HepG2 (cell line): Measurements from ENCODE around the gene ICAM2. TPM values are rescaled to one million over a fixed set of nuclear protein-coding genes. Genes with fewer than 3 reads are reported as not detected.

ENCODE experiments used
- ATAC-seq: fragments of 200-7000 bp; cut with Tn5 transposase; 3 replicates; pipeline ENCODE4 v1.9.1; 2020; ENCODE audit warnings: mild to moderate bottlenecking, moderate library complexity
- BruUV-seq: library from RNA; stranded (reverse); fragments of 400-500 nt; replicated peaks from 2 replicates; lab custom pipeline; 2021; lab: Mats Ljungman, UMichigan
- CTCF ChIA-PET: fragments of 300-600 bp; formaldehyde crosslinking; extraction: SDS; loops from one replicate; lab custom pipeline; 2021; ENCODE audit warnings: low total read pairs, inconsistent platforms, low intra/inter-chr PET ratio; lab: Yijun Ruan, JAX
- POLR2A ChIA-PET: fragments of 350-600 bp; sonication (Branson Sonifier 250); formaldehyde crosslinking; loops from one replicate; lab custom pipeline; 2020; ENCODE audit warnings: antibody characterized with exemption, inconsistent platforms; lab: Yijun Ruan, JAX
- DNase-seq: peaks from one replicate; pipeline ENCODE4 v3.0.0-alpha.2; 2015; ENCODE audit warnings: low spot score
- FAIRE-seq: peaks from 3 replicates; lab custom pipeline; 2011; peaks lifted over from hg19 to GRCh38; lab: Jason Lieb, UNC
- H2AFZ ChIP-seq: one replicate; pipeline ENCODE4 v1.6.1; 2011; ENCODE audit warnings: low read length, inconsistent platforms
- H3K27ac ChIP-seq: fragments of 300-600 bp; 3 replicates; pipeline ENCODE4 v1.8.0; 2011; ENCODE audit warnings: mixed run types, mild to moderate bottlenecking, mixed read lengths, low read length, inconsistent platforms; ENCODE audit not compliant: insufficient read depth; ENCODE audit errors: extremely low read length
- H3K27me3 ChIP-seq, 2 experiments: fragments of 200-600 bp in 1 of 2; 2 replicates in 1 of 2; 3 replicates in 1 of 2; pipeline versions ENCODE4 v1.6.0 to v1.8.0; 2011; ENCODE audit warnings: low read length in 2 of 2, mild to moderate bottlenecking in 2 of 2, moderate library complexity in 2 of 2, inconsistent platforms in 1 of 2; ENCODE audit not compliant: insufficient read depth in 2 of 2, control insufficient read depth in 1 of 2
- H3K36me3 ChIP-seq, 2 experiments: fragments of 200-600 bp in 1 of 2; replicated peaks in 1 of 2; 2 replicates in 1 of 2; 3 replicates in 1 of 2; pipeline versions ENCODE4 v1.5.1 to v1.8.0; 2011; ENCODE audit warnings: low read length in 2 of 2, inconsistent platforms in 1 of 2; ENCODE audit not compliant: insufficient read depth in 2 of 2, control insufficient read depth in 1 of 2
- H3K4me1 ChIP-seq: 2 replicates; pipeline ENCODE4 v1.5.1; 2012; ENCODE audit warnings: low read length, inconsistent platforms; ENCODE audit not compliant: insufficient read depth
- H3K4me2 ChIP-seq: 2 replicates; pipeline ENCODE4 v1.6.0; 2011; ENCODE audit warnings: low read depth, low read length, inconsistent platforms
- H3K4me3 ChIP-seq, 3 experiments: fragments of 200-600 bp in 1 of 3; sonication (generic), shearing (Covaris generic) in 1 of 3; replicated peaks in 1 of 3; 2 replicates each; pipeline ENCODE4 v1.5.1; 2011 to 2016; ENCODE audit warnings: low read length in 3 of 3, inconsistent platforms in 2 of 3, low read depth in 2 of 3, mild to moderate bottlenecking in 2 of 3, control low read depth in 1 of 3, mixed read lengths in 1 of 3; ENCODE audit not compliant: insufficient read depth in 1 of 3
- H3K79me2 ChIP-seq: one replicate; pipeline ENCODE4 v1.6.1; 2011; ENCODE audit warnings: low read length, inconsistent platforms; ENCODE audit not compliant: insufficient read depth
- H3K9ac ChIP-seq: 2 replicates; pipeline ENCODE4 v1.6.0; 2011; ENCODE audit warnings: mild to moderate bottlenecking, low read depth, low read length, inconsistent platforms; ENCODE audit not compliant: insufficient read depth
- H3K9me3 ChIP-seq: 2 replicates; pipeline ENCODE4 v1.5.1; 2012; ENCODE audit warnings: mild to moderate bottlenecking, low read length
- H4K20me1 ChIP-seq: 2 replicates; pipeline ENCODE4 v1.6.0; 2011; ENCODE audit warnings: inconsistent platforms, mild to moderate bottlenecking, low read length, moderate library complexity; ENCODE audit not compliant: insufficient read depth
- CEBPB ChIP-seq: IDR thresholded peaks from 2 replicates; pipeline ENCODE4 v1.6.1; 2011; ENCODE audit warnings: low read depth, low read length, improper control_type of control experiment, borderline replicate concordance
- DZIP1 ChIP-seq: sonication (generic); formaldehyde crosslinking; IDR thresholded peaks from 2 replicates; pipeline ENCODE4 v1.5.0; 2020; ENCODE audit warnings: mild to moderate bottlenecking, missing genetic modification reagents
- EED ChIP-seq: sonication (generic); formaldehyde crosslinking; IDR thresholded peaks from 2 replicates; pipeline ENCODE4 v1.5.0; 2020; ENCODE audit warnings: mild to moderate bottlenecking, missing genetic modification reagents
- HES4 ChIP-seq: sonication (generic); formaldehyde crosslinking; IDR thresholded peaks from 2 replicates; pipeline ENCODE4 v1.9.0; 2021; ENCODE audit warnings: mild to moderate bottlenecking, missing genetic modification reagents, borderline replicate concordance
- HMGXB3 ChIP-seq: sonication (generic); formaldehyde crosslinking; IDR thresholded peaks from 2 replicates; pipeline ENCODE4 v1.4.0; 2020; ENCODE audit warnings: missing genetic modification reagents, borderline replicate concordance
- IKZF4 ChIP-seq: sonication (generic); formaldehyde crosslinking; IDR thresholded peaks from 2 replicates; pipeline ENCODE4 v1.5.1; 2020; ENCODE audit warnings: borderline replicate concordance, mild to moderate bottlenecking, low read depth, missing genetic modification reagents; ENCODE audit errors: not compliant biosample characterization
- IKZF5 ChIP-seq: IDR thresholded peaks from 2 replicates; pipeline ENCODE4 v1.6.1; 2018; ENCODE audit warnings: missing genetic modification reagents, mild to moderate bottlenecking, missing compliant biosample characterization
- ZBTB21 ChIP-seq: sonication (generic); formaldehyde crosslinking; IDR thresholded peaks from 2 replicates; pipeline ENCODE4 v1.4.0; 2020; ENCODE audit warnings: missing genetic modification reagents
- ZBTB7B ChIP-seq: sonication (generic); formaldehyde crosslinking; IDR thresholded peaks from 2 replicates; pipeline ENCODE4 v1.4.0; 2020; ENCODE audit warnings: missing genetic modification reagents
- ZNF563 ChIP-seq: sonication (generic); formaldehyde crosslinking; IDR thresholded peaks from 2 replicates; pipeline ENCODE4 v1.8.0; 2022; ENCODE audit warnings: mild to moderate bottlenecking, moderate library complexity, missing genetic modification reagents
- ZNF580 ChIP-seq: IDR thresholded peaks from 2 replicates; pipeline ENCODE4 v1.6.1; 2016; ENCODE audit warnings: low read depth, borderline replicate concordance
- ZNF670 ChIP-seq: sonication (generic); formaldehyde crosslinking; IDR thresholded peaks from 2 replicates; pipeline ENCODE4 v1.8.0; 2022; ENCODE audit warnings: mild to moderate bottlenecking, missing genetic modification reagents, borderline replicate concordance
- WGBS: methylation state at CpG from one replicate; pipeline ENCODE4 v1.1.6; 2017; ENCODE audit warnings: low lambda C conversion rate; 5-methylcytosine and 5-hydroxymethylcytosine counted together
- in situ Hi-C: cut with HindIII; loops from 2 replicates; pipeline ENCODE4 v1.10.0; 2017; ENCODE audit warnings: low pct_unique_long_range_greater_than_20kb; ENCODE audit not compliant: extremely low pct_ligation_motif_present
- intact Hi-C: fragments of 100-400 bp; cut with micrococcal nuclease; formaldehyde crosslinking; loops from one replicate; pipeline ENCODE4 v1.10.0; 2022; ENCODE audit not compliant: unreplicated experiment
- polyA plus RNA-seq, 8 experiments: library from polyadenylated mRNA; depleted of rRNA in 3 of 8; stranded (reverse) in 7 of 8; unstranded in 1 of 8; fragments of >200 nt; fragmentation: Illumina TruSeq in 4 of 8; extraction: Trizol in 4 of 8; gene quantifications; 2 replicates each; pipeline versions ENCODE4 v1.2.1 to v1.2.3, GENCODE V29; 2011 to 2016; ENCODE audit warnings: low read depth in 4 of 8, missing spikeins in 1 of 8, mixed read lengths in 1 of 8; ENCODE audit not compliant: insufficient read depth in 1 of 8
- total RNA-seq, 5 experiments: library from RNA; depleted of rRNA; stranded (reverse); fragments of >200 nt; fragmentation: Illumina TruSeq; extraction: Trizol; gene quantifications; 2 replicates each; pipeline ENCODE4 v1.2.3, GENCODE V29; 2016; ENCODE audit warnings: low read depth in 1 of 5
- TF ChIP-seq, protein P1 (sequence below): sonication (generic); formaldehyde crosslinking; IDR thresholded peaks from 2 replicates; pipeline ENCODE4 v1.4.0; 2020; ENCODE audit warnings: low read depth, mild to moderate bottlenecking, missing genetic modification reagents

Gene ICAM2
- total and polyA plus RNA-seq, 2 of the 13 experiments (the other 11 are each of a cell fraction or from before 2014, with no cell fraction given): 10.9 to 20.8 TPM

- Histone ChIP-seq H3K4me3 (peak within 1 kb of the TSS; percentile 67 to 87 (median 79)), H2AFZ (peak within 1 kb of the TSS; percentile 56), H3K27me3 (peaks cover 10 to 37% of the 10 kb centered on the region in 2 experiments; a peak in 4 of 5 replicates), H3K9me3 (no peaks in the 10 kb centered on the region), H3K36me3 (no peaks in the 10 kb centered on the region), H3K4me1 (peaks cover 49% of the 10 kb centered on the region), H3K79me2 (no peaks in the 10 kb centered on the region), H4K20me1 (no peaks in the 10 kb centered on the region), H3K9ac (peak within 1 kb of the TSS; percentile 33; the same call in 1 of the 2 replicates), H3K4me2 (peak within 1 kb of the TSS; percentile 92), H3K27ac (no peak within 1 kb of the TSS)
- ChIA-PET CTCF (no interaction called here), POLR2A (interaction anchor here (0.6 kb wide), 1 partner anchor 396 kb away, joined by 3 read pairs; no protein-coding TSS in a partner anchor)
- 9% methylated on average over 40 of the region's 43 CpGs for WGBS
- ATAC-seq: peak; percentile 76
- in situ Hi-C loops: no loop called here
- peak; percentile 66 for DNase-seq
- FAIRE-seq: no peak
- intact Hi-C loops: no loop called here
- no TSS peak for BruUV-seq
- no peak for TF ChIP-seq CEBPB
- 0 out of 2 replicates have a peak, but pooled peaks have one; percentile 49 for TF ChIP-seq ZNF563 (CRISPR knock-in tag)
- no peak for TF ChIP-seq ZBTB21 (CRISPR knock-in tag)
- TF ChIP-seq EED (CRISPR knock-in tag): no peak
- TF ChIP-seq ZBTB7B (CRISPR knock-in tag): peak; percentile 50; the same call in 1 of the 2 replicates
- TF ChIP-seq HES4 (CRISPR knock-in tag): 0 out of 2 replicates have a peak, but pooled peaks have one; percentile 60
- TF ChIP-seq, protein P1, sequence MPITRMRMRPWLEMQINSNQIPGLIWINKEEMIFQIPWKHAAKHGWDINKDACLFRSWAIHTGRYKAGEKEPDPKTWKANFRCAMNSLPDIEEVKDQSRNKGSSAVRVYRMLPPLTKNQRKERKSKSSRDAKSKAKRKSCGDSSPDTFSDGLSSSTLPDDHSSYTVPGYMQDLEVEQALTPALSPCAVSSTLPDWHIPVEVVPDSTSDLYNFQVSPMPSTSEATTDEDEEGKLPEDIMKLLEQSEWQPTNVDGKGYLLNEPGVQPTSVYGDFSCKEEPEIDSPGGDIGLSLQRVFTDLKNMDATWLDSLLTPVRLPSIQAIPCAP (CRISPR knock-in tag): no peak
- no peak for TF ChIP-seq ZNF670
- TF ChIP-seq IKZF4 (CRISPR knock-in tag): no peak
- TF ChIP-seq IKZF5 (CRISPR knock-in tag): 0 out of 2 replicates have a peak, but pooled peaks have one; percentile 24
- peak; percentile 72; the same call in 1 of the 2 replicates for TF ChIP-seq ZNF580
- TF ChIP-seq DZIP1 (CRISPR knock-in tag): no peak
- TF ChIP-seq HMGXB3 (CRISPR knock-in tag): no peak
These were observed 22.2 kb downstream of the ICAM2 start, which contains the start of gene PRR29 for GRCh38 chr17:63998050-63998720. Gene PRR29, plus strand, starts transcription at chr17:63998351. Its CDS starts 14 bp downstream, at chr17:63998365.
